ENCODE measurements around the gene POLDIP2. TPM values are rescaled to one million over a fixed set of nuclear protein-coding genes. Genes with fewer than 3 reads are reported as not detected.
A peak's percentile ranks its signal among the peaks of the same experiment; 100 is the strongest.

The POLDIP2 gene
- total RNA-seq, 2 experiments from 2014 or later: 88.8 to 89.2 TPM

DNA sequence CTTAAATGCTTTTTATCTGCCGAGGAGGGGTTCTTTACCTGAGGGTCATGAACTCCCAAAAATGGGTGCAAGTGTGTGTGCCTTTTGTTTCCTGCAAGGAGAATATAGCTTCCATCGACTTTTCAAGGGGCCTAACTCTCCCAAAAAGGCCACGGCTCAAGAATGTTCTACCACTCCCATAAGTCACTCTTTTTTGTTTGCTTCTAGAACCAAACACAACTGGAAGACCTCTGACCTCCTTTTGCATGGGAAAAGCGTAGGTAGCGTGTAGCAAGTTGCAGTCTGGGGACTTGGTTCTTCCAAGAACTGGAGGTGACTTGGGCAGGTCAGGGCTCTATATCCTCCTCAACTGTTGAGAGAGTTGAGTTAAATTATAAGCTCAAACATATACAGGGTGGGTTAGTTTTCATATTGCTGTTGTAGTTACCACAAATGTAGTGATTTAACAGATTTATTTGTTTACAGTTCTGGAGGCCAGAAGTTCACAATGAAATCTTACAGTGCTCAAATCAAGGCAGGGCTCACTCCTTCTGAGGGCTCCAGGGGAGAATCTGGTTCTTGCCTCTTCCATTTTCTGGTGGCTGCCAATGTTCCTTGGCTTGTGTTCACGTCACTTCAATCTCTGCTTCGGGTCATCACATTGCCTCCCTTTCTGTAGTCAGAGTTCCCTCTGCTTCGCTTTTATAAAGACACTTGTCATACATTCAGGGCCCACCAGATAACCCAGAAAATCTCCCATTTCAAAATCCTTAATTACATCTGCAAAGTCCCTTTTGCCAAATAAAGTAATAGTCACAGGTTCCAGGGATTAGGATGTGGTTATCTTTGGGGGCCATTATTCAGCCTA is 36.9 kb downstream of the POLDIP2 start:
- H3K79me2 ChIP-seq (ENCODE audit: insufficient read depth, low read depth, low read length): peaks cover 61% of the 10 kb centered on the region
- H4K20me1 ChIP-seq (ENCODE audit: insufficient read depth, low read length): 0 out of 2 replicates have a peak, but pooled peaks cover 7% of the 10 kb centered on the region
- peaks cover 37% of the 10 kb centered on the region for H3K4me1 ChIP-seq (ENCODE audit: insufficient read depth, low read length, poor library complexity, severe bottlenecking)
- intact Hi-C loops (cut with micrococcal nuclease; ENCODE audit: unreplicated experiment): no loop called here
- no peaks in the 10 kb centered on the region for H3K9me2 ChIP-seq (ENCODE audit: insufficient read depth, low read length)
- TF ChIP-seq CTCF (conservative IDR thresholded peaks at IDR 0.05; ENCODE audit: low read length): no peak
- TF ChIP-seq EZH2phosphoT487 (IDR thresholded peaks at IDR 0.05; ENCODE audit: borderline replicate concordance, low read depth, low read length): no peak
- H2AFZ ChIP-seq (ENCODE audit: low read length): no peak overlapping the region
- ChIA-PET POLR2A (interaction anchor here (3.8 kb wide), 1 partner anchor 15 kb away, joined by 20 read pairs; the partner anchor contains the start of genes IFT20 and TNFAIP1), CTCF (ENCODE audit: unreplicated experiment) (interaction anchor here (1.0 kb wide), 1 partner anchor 14 kb away, joined by 3 read pairs; the partner anchor contains the start of gene IFT20)
- H3K36me3 ChIP-seq (ENCODE audit: insufficient read depth, low read length): peaks cover 45% of the 10 kb centered on the region
- H3K4me3 ChIP-seq (ENCODE audit: low read depth, low read length, poor library complexity, severe bottlenecking): peak overlapping the region; percentile 89
- peak overlapping the region; percentile 81 for H3K4me2 ChIP-seq (ENCODE audit: low read length)
- H3K9me3 ChIP-seq (ENCODE audit: low read length): no peaks in the 10 kb centered on the region
- DNase-seq (ENCODE audit: low spot score): no peak
- no TSS peak for BruUV-seq (replicated peaks)
- peak overlapping the region; percentile 49 for H3K27ac ChIP-seq (ENCODE audit: low read depth, low read length, poor library complexity, severe bottlenecking)

DNA sequence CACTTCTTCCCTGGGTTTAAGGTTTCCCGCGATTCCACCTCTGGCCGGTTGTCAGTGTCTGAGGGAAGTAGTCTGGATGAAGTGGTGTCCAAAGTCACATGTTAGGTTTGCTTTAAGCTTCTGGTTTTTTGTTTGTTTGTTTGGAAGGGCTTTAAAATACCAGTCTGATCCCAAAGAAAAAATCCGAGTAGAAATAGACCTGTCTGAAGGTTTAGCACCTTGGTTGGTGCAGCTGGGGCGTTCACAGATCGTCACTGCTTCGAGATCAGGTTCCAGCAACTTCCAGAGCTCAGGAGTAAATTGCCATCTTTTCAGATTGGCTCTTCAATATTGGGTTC is 37.8 kb downstream of the POLDIP2 start:
- no peaks in the 10 kb centered on the region for H3K9me3 ChIP-seq (ENCODE audit: low read length)
- H3K4me2 ChIP-seq (ENCODE audit: low read length): peak overlapping the region; percentile 81
- H3K27ac ChIP-seq (ENCODE audit: low read depth, low read length, poor library complexity, severe bottlenecking): peak overlapping the region; percentile 49
- peaks cover 35% of the 10 kb centered on the region for H3K4me1 ChIP-seq (ENCODE audit: insufficient read depth, low read length, poor library complexity, severe bottlenecking)
- peak overlapping the region; percentile 89 for H3K4me3 ChIP-seq (ENCODE audit: low read depth, low read length, poor library complexity, severe bottlenecking)
- BruUV-seq (replicated peaks): no TSS peak
- peaks cover 36% of the 10 kb centered on the region for H3K36me3 ChIP-seq (ENCODE audit: insufficient read depth, low read length)
- intact Hi-C loops (cut with micrococcal nuclease; ENCODE audit: unreplicated experiment): no loop called here
- 0 out of 2 replicates have a peak, but pooled peaks cover 4% of the 10 kb centered on the region for H4K20me1 ChIP-seq (ENCODE audit: insufficient read depth, low read length)
- peak; percentile 17 for DNase-seq (ENCODE audit: low spot score)
- POLR2A ChIA-PET: interaction anchor here (3.8 kb wide), 1 partner anchor 16 kb away, joined by 20 read pairs; the partner anchor contains the start of genes IFT20 and TNFAIP1
- H3K9me2 ChIP-seq (ENCODE audit: insufficient read depth, low read length): no peaks in the 10 kb centered on the region
- peak overlapping the region; percentile 54 for H2AFZ ChIP-seq (ENCODE audit: low read length)
- TF ChIP-seq CTCF (conservative IDR thresholded peaks at IDR 0.05; ENCODE audit: low read length): no peak
- no peak for TF ChIP-seq EZH2phosphoT487 (IDR thresholded peaks at IDR 0.05; ENCODE audit: borderline replicate concordance, low read depth, low read length)
- peaks cover 53% of the 10 kb centered on the region for H3K79me2 ChIP-seq (ENCODE audit: insufficient read depth, low read depth, low read length)
- CTCF ChIA-PET (ENCODE audit: unreplicated experiment): no interaction called here

All from OCI-LY7 (cell line).